Measurements from ENCODE around the gene L3MBTL4. TPM values are rescaled to one million over a fixed set of nuclear protein-coding genes. Genes with fewer than 3 reads are reported as not detected.

L3MBTL4 gene
- total RNA-seq, 4 donors from 2014 or later, result 5.6 to 45.7 (median 12.0) TPM

DNA sequence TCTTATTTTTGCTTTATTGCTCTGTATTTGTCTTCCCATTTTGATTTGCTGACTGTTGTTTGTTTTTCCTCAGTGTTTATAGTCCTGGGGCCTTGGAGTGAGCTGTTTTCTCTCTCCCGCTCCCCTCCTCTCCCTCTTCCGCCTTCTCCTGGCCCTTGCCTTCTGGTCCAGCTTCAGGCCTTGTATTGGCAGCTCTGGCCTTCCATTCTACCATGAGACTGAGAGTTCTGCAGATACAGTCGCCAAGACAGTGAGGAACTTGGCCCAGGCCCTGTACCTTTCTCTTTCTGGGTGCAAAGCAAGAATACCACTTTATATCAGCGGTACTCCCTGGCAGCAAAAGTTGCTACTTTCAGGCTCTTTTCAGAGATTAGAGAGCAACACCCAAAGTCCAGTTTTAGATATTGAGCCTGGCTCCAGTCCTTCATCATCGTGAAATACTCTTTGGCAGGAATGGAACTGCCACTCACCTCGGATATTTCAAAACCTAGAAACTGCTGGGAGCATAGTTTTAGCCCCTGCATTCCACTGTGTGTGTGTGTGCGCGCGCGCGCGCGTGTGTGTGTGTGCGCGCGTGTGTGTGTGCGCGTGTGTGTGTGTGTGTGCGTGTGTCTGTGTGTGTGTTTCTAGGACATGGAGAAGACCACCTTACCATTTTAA, 17.1 kb upstream of the L3MBTL4 start:
- H3K9me3 ChIP-seq, result no peaks in the 10 kb centered on the region
- H3K4me3 ChIP-seq, result no peak overlapping the region
- H3K36me3 ChIP-seq, result no peaks in the 10 kb centered on the region
- intact Hi-C loops (cut with DNase I; ENCODE audit: low total_unique reads), result no loop called here
- no peaks in the 10 kb centered on the region for H3K4me1 ChIP-seq
- no peak overlapping the region for H3K27ac ChIP-seq
- no peak for TF ChIP-seq POLR2A (IDR thresholded peaks at IDR 0.05)
- TF ChIP-seq, protein P1, sequence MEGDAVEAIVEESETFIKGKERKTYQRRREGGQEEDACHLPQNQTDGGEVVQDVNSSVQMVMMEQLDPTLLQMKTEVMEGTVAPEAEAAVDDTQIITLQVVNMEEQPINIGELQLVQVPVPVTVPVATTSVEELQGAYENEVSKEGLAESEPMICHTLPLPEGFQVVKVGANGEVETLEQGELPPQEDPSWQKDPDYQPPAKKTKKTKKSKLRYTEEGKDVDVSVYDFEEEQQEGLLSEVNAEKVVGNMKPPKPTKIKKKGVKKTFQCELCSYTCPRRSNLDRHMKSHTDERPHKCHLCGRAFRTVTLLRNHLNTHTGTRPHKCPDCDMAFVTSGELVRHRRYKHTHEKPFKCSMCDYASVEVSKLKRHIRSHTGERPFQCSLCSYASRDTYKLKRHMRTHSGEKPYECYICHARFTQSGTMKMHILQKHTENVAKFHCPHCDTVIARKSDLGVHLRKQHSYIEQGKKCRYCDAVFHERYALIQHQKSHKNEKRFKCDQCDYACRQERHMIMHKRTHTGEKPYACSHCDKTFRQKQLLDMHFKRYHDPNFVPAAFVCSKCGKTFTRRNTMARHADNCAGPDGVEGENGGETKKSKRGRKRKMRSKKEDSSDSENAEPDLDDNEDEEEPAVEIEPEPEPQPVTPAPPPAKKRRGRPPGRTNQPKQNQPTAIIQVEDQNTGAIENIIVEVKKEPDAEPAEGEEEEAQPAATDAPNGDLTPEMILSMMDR (IDR thresholded peaks at IDR 0.05), result no peak
- DNase-seq, result no peak
- H3K27me3 ChIP-seq, result no peaks in the 10 kb centered on the region

GRCh38 chr18:6428851-6429395, 14.2 kb upstream of the L3MBTL4 start:
- Histone ChIP-seq H3K4me1 (no peaks in the 10 kb centered on the region), H3K27me3 (no peaks in the 10 kb centered on the region), H3K9me3 (no peaks in the 10 kb centered on the region), H3K27ac (no peak overlapping the region), H3K36me3 (no peaks in the 10 kb centered on the region), H3K4me3 (no peak overlapping the region)
- intact Hi-C loops (cut with DNase I; ENCODE audit: low total_unique reads), result no loop called here
- TF ChIP-seq POLR2A (IDR thresholded peaks at IDR 0.05), result no peak
- TF ChIP-seq, protein P1 (IDR thresholded peaks at IDR 0.05), result no peak
- DNase-seq, result no peak

DNA sequence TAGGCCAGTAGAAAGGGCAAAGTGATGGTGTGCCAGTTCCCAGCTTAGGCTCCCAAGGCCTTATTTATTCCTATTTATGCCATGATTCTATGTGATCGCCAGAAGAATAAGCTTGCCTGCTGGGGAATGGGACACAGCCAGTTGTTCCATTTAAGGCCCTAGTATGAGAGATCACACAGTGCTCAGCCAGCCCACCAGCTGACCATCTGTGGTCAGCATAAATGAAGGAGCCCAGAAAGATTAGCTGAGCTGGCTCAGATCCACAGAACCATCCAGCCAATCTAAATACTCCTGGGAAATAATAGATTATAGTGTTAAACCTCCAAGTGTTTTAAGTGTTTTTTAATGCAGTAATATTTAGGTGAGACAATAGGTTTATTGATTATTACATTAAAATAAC, 12.6 kb upstream of the L3MBTL4 start:
- Histone ChIP-seq H3K9me3 (no peaks in the 10 kb centered on the region), H3K27me3 (no peaks in the 10 kb centered on the region), H3K27ac (no peak overlapping the region), H3K4me1 (no peaks in the 10 kb centered on the region), H3K36me3 (no peaks in the 10 kb centered on the region), H3K4me3 (no peak overlapping the region)
- intact Hi-C loops (cut with DNase I; ENCODE audit: low total_unique reads), result no loop called here
- TF ChIP-seq, protein P1 (IDR thresholded peaks at IDR 0.05), result no peak
- no peak for TF ChIP-seq POLR2A (IDR thresholded peaks at IDR 0.05)
- DNase-seq, result no peak

DNA sequence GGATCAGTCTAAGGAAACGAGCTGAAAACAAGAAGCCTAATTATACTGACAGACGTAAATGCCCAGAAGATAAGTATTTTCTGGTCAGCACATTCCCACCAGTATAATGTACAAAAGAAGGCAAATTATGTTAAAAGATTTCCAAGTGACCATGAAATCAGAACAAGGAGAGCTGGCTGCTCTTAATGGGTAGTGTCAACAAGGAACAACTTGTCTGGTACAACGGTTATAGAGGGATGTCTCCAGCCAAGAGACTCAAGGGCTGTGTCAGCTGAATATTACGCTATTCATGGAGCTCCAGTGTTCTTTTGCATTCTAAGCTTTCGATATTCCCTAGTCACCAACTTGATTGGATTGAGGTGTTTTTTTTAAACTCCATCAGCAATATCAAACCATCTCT, 8.6 kb upstream of the L3MBTL4 start:
- Histone ChIP-seq H3K4me3 (no peak overlapping the region), H3K27ac (no peak overlapping the region), H3K27me3 (no peaks in the 10 kb centered on the region), H3K4me1 (no peaks in the 10 kb centered on the region), H3K36me3 (no peaks in the 10 kb centered on the region), H3K9me3 (no peaks in the 10 kb centered on the region)
- DNase-seq, result no peak
- TF ChIP-seq, protein P1 (IDR thresholded peaks at IDR 0.05), result no peak
- TF ChIP-seq POLR2A (IDR thresholded peaks at IDR 0.05), result no peak
- intact Hi-C loops (cut with DNase I; ENCODE audit: low total_unique reads), result no loop called here

DNA sequence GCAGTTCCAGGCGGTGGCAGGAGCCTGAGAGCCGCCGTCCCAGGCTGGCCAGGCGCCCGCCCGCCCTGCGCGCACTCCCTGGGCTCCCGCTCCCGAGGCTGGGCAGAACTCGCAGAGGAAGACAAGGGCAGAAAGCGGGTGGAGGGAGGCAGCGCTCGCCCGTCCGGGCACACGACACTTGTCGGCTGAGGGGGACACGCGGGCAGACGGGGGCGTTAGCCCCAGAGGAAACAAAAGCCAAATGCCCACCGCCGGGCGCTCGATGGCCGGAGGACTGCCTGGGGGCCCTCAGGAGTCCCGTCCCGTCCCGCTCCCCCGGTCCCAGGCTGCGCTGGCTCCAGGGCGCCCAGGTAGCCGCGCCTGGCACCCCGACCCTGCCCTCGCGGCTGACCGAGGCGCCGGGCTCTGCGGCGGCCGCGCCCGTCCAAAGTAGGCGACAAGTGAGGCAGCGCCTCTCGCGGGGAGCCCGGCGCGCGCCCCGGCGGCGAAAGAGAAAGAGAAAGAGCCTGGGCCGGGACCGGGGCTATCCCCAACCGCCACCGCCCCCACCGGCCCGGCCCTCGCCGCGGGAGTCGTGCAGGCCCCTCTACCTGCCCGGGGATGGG, 491 bp downstream of the L3MBTL4 start:
- no peaks in the 10 kb centered on the region for H3K27me3 ChIP-seq
- peak overlapping the region; percentile 37 to 79 for H3K4me3 ChIP-seq
- peak; percentile 62 to 65 for DNase-seq
- H3K27ac ChIP-seq, result peak overlapping the region; percentile 69 to 90
- H3K9me3 ChIP-seq, result no peaks in the 10 kb centered on the region
- TF ChIP-seq, protein P1 (IDR thresholded peaks at IDR 0.05), result peak in 1 of 4 experiments; percentile 34
- TF ChIP-seq POLR2A (IDR thresholded peaks at IDR 0.05), result no peak
- intact Hi-C loops (cut with DNase I; ENCODE audit: low total_unique reads), result no loop called here
- no peaks in the 10 kb centered on the region for H3K4me1 ChIP-seq
- no peaks in the 10 kb centered on the region for H3K36me3 ChIP-seq
